ENCODE measurements around the gene UBXN11.
"Not testable (repeated sequence)": the region's sequence is repeated elsewhere in the genome, so short reads cannot be mapped to it uniquely, and the experiment has no call there.

Gene UBXN11

GRCh38 chr1:26335774-26336476 lies 29.5 kb upstream of the UBXN11 start:
- DNase-seq = no peak

GRCh38 chr1:26333312-26333711 lies 26.9 kb upstream of the UBXN11 start:
- not testable (repeated sequence) for DNase-seq

DNA sequence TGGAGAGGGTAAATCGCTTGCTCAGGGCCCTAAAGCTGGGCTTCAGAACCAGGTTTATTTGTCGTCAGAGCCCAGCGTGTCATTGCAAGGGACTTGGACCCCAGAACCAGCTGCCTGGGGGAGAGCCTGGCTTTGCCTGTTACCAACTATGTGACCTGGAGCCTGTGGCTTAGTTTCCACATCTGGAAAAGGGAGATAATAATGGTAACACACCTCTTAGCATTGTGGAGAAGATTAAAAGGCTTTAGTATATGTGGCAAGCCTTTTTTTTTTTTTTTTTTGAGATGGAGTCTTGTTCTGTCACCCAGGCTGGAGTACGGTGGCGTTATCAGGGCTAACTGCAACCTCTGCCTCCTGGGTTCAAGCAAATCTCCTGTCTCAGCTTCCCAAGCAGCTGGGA lies 23.8 kb upstream of the UBXN11 start:
- DNase-seq = no peak

GRCh38 chr1:26329380-26329779 lies 22.9 kb upstream of the UBXN11 start:
- not testable (repeated sequence) for DNase-seq

DNA sequence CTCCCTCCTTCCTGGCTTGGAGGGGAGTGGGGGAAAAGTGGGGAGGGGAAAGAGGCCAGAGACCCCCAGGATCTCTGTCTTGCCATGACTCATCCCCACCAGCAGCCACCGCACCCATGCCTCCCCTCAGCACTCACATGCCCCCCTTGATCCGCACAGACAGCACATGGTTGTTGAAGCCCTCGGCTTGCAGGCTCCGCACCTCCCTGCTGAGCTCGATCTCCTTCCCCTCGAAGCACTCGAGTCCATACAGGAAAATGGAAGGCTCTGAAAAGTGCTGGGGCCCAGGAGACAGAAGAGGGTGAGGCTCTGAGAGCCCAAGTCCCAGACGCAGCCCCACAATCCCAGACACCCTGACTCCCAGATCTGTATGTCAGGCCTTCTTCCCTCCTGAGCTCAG lies 22.2 kb upstream of the UBXN11 start:
- DNase-seq = no peak

GRCh38 chr1:26327956-26328362 lies 21.5 kb upstream of the UBXN11 start:
- DNase-seq = no peak

- DNase-seq = no peak
Observed at GRCh38 chr1:26324550-26324949, 18.1 kb upstream of the UBXN11 start.

DNA sequence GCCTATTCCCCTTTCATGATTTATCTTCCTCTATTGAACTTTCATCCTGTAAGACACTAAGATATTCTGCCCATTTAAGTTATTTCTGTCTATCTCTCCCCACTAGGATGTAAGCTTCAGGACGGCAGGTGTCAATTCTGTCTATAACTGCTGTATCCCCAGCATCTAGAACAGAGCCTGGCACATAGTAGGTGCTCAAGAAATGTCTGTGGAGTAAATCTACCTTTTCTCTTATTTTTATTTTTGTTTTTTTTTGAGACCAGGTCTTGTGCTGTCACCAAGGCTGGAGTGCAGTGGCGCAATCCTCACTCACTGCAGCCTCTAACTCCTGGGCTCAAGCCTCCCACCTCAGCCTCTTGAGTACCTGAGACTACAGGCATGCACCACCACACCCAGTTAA lies 16.9 kb upstream of the UBXN11 start:
- DNase-seq = no peak

DNA sequence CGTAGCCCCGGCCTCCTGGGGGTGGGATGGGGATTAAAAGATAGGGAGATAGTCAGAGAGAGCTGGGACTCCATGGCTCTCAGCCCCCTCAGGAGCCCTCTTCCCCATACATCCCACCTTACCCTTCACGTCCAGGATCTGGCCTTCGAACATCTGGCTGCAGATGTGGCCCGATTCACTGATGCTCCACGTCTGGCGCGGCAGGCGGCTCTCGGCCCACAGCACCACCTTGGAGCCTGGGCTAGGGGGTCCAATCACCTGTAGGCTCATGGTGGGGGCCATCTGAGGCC lies 15.6 kb upstream of the UBXN11 start:
- DNase-seq = no peak

DNA sequence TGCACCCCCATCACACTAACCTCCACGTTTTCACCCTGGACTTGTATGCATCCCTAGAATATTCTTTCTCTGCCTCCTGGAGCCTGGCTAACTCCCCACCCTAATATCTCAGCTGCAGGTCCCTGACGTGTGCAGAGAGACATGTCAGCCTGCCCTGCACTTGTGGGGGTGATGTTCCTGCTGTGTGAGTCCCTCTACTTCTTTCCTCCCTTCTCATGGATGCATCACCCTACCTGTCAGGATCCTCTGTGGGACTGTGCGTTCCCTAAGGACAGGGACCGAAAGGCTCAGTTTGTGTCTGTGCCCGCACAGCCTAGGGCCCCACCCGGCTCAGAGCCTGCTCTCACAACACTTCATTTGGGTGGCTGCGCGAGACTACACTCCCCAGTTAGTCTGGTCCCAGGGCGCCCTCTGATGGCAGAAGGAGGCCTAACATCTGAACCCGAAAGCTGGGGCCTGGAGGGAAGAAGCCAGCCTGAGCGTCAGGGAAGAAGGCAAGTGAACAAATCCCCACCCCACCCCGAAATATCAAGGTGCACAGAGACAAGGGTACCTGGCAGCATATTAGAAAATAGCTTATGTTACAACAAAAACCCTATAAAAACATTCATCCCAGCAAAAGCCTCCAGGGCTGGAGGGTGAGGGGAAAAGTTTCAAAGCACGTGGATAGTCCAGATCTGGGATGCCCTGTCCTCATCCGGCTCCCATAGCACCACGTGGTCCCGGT lies 15.0 kb upstream of the UBXN11 start:
- peak; percentile 18 to 22 for DNase-seq

- DNase-seq = no peak
Observed at GRCh38 chr1:26320896-26321295, 14.5 kb upstream of the UBXN11 start.

DNA sequence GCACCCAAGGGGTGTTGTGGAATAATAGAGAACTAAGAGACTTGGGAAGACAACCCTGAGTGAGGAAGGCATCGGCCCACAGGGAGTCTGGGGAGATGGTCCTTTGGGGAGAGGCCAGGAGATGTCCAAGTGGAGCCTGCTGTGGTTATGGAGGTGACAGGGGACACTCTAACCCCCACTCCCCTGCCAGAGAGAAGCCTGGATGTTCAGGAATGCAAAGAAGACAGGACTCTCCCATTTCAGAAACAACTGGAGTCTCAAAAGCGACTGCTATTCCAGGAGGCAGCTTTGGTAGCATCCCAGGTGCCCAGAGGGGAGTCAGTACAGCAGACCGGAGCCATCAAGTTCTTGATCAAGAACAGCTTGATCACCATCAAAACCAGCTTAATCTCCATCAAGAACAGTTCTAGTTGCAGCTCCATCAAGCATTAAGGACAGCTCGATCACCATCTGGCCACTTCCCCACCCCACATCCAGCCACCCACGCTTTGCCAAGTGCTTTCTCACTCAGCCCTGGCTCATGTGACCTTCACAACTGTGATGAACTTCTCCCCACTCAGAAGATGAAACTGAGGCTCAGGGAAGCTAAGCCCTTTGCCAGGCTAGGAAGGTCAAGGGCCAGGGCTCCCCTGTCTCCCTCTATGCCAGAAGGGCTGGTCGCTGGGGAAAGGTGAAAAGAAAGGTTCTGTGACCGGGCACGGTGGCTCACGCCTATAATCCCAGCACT lies 12.1 kb upstream of the UBXN11 start:
- DNase-seq = no peak

DNA sequence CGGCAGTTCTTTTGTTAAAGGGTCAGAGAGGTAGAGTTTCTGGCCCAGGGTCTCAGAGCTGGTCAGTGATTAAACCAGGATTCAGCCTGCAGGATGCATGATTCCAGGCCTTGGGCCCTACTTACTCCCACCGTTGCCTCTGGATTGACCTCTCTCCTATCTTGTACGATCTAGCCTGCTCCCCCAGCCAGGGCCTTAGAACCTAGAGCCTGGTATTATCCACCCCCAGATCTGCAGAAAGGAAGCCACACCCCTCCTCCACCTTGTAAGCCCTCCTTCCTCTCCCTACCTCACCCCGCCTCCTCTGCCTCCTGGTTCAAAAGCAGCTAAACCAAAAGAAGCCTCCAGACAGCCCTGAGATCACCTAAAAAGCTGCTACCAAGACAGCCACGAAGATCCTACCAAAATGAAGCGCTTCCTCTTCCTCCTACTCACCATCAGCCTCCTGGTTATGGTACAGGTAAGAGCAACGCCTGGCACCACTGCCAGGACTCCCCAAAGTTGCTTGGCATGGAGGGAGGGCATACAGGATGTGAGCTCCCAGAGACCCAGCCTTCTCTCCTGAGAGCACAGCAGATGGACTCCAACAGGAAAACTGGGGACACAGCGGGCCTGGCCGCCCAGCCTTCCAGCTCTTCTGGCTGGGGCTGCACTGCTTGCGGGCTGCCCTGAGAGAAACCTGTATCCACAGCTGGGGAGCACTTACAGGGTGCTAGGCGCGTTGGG lies 11.3 kb upstream of the UBXN11 start, which contains the start of gene CD52:
Gene CD52 (plus strand): TSS at position 347 of the 726 bp plus-strand sequence. CDS start 60 bp downstream, at position 407.
- no peak for DNase-seq

- DNase-seq = no peak
Observed at GRCh38 chr1:26317146-26317545, 10.7 kb upstream of the UBXN11 start.

DNA sequence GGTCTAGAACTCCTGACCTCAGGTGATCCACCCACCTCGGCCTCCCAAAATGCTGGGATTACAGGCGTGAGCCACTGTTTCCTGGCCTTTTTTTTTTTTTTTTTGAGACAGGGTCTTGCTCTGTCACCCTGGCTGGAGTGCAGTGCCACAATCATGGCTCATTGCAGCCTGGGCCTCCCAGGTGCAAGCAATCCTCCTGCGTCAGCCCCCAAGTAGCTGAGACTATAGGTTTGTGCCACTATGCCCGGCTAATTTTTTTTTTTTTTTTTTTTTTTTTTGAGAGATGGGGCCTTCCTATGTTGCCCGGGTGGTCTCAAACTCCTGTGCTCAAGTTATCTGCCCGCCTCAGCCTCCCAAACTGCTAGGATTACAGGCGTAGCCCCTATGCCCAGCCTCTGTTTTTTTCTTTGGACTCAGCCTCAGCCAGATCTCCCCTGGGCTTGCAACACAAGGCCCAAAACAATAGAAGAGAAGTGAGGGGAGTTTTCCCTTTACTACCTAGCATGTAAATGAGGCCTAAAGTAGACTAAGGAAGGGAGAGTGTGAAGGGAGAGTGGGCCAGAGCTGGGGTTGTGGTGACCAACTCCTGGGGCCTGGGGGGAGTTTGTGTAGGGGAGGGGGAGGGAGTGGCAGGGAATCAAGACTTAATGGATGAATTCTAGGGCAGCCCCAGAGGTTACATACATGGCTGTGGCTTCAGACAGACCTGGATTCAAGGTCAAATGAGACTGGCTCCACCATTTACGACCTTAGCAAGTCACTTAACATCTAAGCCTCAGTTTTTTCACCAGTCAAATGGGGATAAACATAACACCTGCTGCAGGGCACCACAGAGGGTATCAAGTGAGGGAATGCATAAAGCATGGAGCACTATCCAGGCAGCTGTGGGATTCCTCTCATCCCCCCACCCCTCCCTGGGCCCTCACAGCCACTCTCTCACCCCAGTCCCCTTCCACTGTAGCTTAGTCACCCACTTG lies 9.7 kb upstream of the UBXN11 start:
- DNase-seq = no peak

- DNase-seq = no peak
Observed at GRCh38 chr1:26314501-26314900, 8.1 kb upstream of the UBXN11 start.

DNA sequence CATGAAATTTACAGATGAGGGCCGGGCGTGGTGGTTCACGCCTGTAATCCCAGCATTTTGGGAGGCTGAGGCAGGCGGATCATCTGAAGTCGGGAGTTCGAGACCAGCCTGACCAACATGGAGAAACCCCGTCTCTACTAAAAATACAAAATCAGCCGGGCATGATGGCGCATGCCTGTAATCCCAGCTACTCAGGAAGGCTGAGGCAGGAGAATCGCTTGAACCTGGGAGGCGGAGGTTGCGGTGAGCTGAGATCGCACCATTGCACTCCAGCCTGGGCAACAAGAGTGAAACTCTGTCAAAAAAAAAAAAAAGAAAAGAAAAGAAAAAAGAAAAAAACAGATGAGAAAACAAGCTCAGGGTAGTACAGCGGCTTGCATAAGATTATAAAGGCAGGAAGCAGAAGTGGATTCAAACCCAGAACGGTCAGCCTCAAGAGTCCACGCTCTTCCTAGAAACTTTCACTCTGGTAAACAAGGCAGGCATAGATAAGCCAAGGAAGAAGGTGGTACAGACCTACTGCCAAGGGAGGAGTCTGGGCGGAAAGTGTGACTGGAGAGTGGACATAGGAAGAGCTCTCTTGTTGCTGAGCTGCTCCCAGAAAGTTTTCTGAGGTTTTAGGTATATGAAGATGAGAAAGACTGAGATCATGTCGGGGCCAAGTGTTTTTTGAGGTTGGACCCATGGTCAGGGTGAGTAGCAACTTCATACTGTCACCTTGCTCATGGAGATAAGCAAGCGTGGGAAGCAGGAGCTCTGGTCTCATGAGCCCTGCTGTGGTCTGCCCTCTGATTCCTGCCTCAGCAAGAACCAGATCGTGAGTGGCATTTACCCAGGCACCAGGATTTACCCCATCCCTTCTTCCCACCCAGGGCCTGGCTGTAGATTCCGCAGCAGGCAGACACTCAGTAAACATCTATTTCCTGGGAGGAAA lies 1.8 kb upstream of the UBXN11 start:
- DNase-seq = not testable (repeated sequence)

- DNase-seq = no peak
Observed at GRCh38 chr1:26307363-26307781, 936 bp upstream of the UBXN11 start.

- DNase-seq = no peak
Observed at GRCh38 chr1:26305667-26306289, 658 bp downstream of the UBXN11 start.

GRCh38 chr1:26302733-26303405 lies 3.6 kb downstream of the UBXN11 start:
- DNase-seq = no peak
